ENCODE measurements around the gene CEMIP.
"Not testable (repeated sequence)": the region's sequence is repeated elsewhere in the genome, so short reads cannot be mapped to it uniquely, and the experiment has no call there.

The CEMIP gene

GRCh38 chr15:80758130-80758745, 20.9 kb upstream of the CEMIP start:
- no peak for DNase-seq

DNA sequence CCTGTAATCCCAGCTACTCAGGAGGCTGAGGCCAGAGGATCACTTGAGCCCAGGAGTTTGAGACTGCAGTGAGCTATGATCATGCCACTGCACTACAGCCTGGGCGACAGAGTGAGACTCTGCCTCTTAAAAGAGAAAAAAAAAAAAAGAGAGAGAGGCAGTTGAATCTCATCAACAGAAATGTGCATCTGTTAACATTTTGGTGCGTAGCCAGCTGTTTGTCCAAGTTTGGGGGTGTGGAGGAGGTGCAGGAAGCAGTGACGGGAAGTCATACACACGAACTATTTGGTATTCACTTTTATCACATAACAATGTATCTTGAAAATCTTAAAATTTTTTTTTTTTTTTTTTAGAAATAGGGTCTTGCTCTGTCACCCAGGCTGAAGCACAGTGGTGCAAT, 18.2 kb upstream of the CEMIP start:
- DNase-seq = no peak

DNA sequence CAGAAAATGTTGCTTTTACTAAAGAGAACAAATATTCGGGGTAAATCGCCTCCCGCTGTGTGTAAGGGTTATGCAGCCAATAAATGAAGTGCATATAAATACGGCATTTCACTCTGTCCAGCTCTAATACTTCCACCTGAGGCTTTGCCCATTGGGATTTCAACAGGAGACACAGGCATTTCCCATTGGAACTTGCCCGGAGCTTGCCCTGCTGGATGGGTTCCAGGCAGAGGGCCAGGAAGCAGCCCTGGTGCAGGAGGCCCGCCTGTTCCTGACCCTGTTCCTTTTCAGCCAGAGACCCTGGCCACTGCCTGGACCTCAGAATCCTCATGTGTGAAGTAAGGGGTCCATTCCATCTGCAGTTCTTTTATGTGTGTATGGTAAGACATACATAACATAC, 17.4 kb upstream of the CEMIP start:
- no peak for DNase-seq

DNA sequence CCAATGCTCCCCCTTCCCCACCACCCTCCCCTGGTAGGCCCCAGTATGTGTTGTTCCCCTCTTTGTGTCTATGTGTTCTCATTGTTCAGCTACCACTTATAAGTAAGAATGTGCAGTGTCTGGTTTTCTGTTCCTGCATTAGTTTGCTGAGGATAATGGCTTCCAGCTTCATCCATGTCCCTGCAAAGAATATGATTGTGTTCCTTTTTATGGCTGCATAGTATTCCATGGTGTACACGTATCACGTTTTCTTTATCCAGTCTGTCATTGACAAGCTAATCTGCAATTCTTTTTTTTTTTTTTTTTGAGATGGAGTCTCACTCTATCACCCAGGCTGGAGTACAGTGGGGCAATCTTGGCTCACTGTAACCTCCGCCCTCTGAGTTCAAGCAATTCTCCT, 15.9 kb upstream of the CEMIP start:
- not testable (repeated sequence) for DNase-seq

DNA sequence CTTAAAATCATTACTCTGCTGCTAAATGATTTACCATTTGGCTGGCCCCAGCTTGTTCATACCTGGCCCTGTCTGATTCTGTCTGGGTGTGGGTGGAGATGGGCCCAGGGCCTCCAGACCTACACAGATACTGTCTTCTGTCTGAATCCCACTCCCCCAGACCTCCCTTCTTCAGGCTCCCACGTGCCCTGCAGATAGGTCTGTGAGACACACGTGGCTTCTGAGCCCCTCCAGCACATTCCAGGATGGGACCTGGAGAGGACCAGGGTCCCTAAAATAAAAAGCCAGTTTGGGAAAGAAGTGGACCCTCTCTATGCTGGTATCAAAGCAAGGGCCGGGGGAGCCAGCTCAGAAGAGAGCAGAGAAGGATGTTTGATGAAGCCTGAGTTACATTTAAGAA, 14.6 kb upstream of the CEMIP start:
- DNase-seq = no peak

- no peak for DNase-seq
Observed at GRCh38 chr15:80766275-80766674, 12.9 kb upstream of the CEMIP start.

DNA sequence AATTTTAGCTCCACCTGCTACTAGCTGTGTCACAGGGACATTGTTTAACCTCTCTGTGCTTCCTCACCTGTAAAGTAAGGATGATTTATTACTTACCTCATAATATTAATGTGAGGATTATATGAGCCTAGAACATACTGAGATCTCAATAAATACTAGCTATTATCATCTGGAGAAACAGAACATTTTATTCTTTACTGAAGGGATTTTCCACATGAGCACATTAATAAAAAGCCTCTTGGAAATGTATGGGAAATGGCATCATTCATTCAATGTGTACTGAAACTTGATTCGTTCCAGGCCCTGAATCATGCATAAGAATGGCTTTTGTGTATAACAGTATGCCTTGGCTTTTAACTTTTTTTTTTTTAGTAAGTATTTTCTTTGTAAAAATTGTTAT, 11.0 kb upstream of the CEMIP start:
- DNase-seq = no peak

GRCh38 chr15:80769153-80769828, 9.9 kb upstream of the CEMIP start:
- DNase-seq = no peak

DNA sequence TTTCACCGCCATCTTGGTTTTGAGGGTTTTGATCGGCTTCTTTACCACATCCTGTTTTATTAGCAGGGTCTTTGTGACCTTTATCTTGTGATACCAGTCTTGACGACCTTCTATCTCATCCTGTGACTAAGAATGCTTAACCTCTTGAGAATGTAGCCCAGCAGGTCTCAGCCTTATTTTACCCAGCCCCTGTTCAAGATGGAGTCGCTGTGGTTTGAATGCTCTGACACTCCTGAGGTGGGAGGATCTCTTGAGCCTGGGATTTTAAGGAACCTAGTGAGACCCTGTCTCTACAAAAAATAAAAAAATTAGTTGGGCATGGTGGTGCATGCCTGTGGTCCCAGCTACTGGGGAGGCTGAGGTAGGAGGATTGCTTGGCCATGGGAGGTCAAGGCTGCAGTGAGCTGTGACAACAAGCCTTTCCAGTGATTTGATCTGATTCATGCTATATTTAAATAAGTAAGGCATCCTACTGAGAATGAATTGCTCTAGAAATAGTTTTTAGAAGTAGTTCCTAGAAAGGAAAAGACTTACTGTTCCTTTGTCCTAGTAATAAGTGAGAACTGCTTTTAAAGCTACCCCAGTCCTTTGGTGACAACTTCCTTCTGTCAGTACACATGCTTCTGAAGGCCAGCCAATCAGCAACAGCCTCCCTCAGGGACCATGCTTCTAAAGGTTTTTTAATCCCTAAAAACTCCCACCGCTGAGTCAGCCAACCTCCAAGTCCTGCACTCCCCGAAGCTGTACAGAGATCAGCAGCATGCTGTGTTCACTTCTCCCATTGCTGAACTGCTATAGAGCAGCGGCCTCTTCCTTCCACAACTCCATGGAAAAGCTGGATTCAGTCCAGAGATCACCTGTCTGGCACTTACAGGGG, 9.1 kb upstream of the CEMIP start:
- no peak for DNase-seq

DNA sequence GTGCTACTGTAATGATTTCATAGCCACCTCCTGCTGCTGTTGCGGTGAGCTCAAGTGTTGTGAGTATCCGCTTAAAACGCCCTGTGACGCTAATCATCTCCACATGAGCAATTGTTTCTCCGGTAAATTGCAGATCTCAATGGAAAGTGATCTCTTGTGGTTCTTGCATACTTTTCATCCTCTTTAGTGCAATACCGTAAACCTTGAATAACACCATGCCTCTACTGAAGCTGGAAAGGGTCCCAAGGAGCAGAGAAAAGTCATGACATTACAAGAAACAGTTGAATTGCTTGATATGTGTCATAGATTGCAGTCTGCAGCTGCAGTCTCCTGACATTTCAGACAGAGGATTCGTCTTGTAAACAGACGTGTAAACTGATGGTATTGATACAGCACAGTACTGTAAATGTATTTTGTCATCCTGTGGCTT, 6.0 kb upstream of the CEMIP start:
- DNase-seq = no peak

GRCh38 chr15:80773792-80774352, 5.3 kb upstream of the CEMIP start:
- no peak for DNase-seq

DNA sequence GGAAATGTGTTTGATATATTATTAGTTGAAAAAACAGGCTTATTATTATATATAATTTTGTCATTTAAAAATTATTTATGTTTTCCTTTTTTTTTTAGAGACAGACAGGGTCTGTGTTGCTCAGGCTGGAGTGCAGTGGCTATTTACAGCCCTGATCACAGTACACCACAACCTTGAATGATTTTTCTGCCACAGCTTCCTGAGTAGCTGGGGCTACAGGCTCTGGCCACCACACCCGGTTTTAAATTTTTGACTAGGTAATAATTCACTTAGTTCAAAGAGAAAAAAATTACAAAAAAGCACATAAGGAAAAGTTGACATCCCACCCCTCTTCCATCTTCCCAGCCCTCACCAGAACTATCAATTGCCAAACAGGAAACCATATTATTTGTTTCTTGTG, 4.7 kb upstream of the CEMIP start:
- no peak for DNase-seq

- no peak for DNase-seq
Observed at GRCh38 chr15:80775338-80775737, 3.8 kb upstream of the CEMIP start.

- peak; percentile 53 for DNase-seq
Observed at GRCh38 chr15:80776420-80777045, 2.6 kb upstream of the CEMIP start.

DNA sequence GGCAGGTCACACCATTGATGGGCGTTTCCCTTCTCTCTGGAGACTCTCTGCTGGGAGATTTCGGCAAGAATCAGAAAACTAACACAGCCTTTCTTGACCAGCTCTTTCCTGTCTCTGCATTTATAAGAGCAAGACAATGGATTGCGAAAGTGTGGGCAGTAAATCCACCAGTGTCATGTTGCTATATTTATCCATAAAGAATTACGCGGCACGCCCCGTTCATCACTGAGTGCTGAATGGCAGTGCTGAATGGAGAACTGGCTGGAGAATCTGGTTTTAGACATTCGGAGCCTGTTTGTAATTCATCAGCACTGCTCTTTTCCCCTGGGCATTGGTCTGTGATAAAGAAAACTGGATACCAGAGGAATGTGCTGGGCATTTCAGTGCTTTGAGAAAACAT, 2.0 kb upstream of the CEMIP start:
- DNase-seq = no peak

DNA sequence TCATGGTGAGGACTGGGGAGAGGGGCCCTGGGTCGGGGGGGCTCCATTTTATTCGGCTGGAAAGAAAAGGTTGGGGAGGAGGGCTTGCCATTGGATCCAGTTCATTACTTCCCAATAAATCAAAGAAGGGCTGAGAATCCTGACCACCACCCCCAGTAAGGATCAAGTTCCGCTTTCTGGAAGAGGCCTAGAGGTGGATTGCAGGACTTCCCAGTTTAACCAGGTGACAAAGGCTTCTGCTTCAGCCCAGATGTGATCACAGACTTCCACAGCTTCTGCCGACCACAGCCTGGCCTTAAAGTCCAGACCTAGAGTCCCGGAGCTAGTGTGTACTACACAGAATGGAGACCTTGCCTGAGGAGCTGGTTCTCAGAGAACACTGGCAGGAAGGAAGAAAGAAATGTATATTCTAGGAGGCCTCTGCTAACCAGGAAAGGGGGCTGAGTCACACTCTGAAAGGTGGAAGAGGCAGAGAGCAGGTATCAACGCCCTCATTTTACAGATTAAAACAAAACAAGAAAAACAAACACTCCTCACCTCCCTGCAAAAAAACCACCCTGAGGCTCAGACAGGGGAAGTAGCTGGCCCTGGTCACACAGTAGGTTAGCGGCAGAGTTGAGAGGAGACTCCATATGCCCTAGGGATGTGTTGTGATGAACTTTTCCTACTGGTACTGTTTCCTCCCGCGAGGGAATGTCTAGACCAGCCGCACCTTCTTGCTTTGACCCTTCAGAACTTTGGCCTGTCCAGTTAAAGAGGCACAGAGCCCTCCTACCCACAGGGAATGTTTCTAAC, 1.1 kb upstream of the CEMIP start:
- no peak for DNase-seq

DNA sequence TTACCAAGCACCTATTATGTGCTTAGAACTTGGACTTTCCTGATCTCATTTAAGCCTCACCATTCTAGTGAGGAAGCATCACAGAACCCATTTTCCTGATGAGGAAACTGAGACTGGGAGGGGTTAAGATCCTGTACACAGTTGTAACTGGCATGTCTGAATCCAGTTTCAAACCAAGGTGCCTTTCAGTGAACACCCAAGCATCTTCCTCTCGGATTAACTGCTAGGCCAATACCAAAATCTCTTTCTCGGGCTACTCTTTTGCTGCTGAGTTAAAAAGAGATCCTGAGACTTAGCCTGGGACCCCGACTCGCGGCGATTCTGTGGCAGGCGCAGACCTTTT, 578 bp upstream of the CEMIP start:
- no peak for DNase-seq

DNA sequence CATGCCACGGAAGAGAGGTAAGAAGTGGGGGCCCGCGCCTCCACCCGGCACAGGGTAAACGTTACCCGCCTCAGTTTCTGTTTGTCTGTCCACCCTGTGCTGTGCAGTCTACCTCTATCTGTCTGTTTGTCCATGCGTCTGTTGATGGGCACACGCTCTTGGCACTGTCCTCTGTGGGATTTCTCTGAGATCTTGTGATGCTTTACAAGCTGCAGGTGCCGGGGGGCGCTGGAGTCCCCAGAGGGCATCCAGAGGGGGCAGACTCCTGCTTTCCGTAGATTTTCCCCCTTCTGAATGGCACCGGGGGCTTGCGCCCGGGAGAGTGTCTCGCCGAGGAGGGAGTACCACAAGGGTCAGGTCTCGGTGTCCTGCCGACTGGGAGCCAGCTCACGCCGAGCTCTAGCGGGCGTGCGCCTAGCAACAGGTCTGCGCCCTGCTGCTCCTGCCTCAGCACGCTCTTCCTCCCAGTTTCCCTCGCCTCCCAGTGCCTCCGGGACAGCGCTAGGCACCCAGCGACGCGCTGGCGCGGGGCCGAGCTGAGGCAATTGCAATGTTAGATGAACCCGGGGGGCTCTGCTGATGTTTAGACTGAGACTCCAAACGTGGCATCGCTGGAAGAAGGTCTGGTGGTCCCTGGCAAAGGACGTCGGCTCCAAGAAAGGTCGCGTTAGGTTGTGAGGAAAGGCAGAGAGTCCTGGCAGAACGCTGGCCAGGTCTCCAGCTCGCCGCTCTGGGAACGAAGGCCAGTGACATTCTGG, 667 bp downstream of the CEMIP start:
- DNase-seq = no peak

DNA sequence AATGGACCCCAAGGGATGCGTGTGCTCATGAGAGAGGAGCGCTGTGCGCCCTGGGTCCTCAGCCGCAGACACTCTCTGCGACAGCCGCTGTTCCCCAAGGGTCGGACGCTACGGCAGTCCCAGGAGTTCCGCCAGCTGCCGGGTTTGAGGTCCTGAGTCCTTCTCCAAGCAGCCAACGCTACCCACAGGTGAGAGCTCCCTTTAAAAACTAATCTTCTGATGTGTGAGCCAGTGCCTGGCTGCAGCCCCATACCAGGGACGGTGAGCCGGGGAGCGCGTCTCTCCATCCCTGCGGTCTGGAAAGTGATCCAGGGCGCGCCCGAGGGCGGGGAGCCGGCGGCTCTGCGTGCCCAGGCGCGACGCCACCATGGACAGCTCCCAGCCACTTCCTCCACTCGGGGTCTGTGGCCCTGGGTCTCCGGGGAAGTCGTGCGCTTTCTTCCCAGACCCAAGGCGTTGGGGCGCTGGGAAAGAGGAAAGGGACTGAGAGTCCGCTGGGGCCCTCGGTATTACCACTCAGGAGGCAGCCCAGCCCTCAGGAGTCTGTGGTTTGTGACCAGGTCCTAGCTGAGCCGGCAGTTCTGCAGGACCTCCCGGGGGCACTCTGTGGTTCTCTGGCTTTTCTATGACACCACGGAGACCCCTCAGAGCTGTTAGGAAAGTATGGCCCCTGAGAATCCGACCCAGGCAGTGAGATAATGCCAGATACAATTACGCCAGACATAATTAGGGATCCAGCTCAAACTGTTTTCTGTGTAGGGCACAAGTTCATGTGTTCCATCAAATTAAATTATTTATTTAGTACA, 1.4 kb downstream of the CEMIP start:
- DNase-seq = peak; percentile 43

GRCh38 chr15:80783260-80783659, 4.1 kb downstream of the CEMIP start:
- no peak for DNase-seq

DNA sequence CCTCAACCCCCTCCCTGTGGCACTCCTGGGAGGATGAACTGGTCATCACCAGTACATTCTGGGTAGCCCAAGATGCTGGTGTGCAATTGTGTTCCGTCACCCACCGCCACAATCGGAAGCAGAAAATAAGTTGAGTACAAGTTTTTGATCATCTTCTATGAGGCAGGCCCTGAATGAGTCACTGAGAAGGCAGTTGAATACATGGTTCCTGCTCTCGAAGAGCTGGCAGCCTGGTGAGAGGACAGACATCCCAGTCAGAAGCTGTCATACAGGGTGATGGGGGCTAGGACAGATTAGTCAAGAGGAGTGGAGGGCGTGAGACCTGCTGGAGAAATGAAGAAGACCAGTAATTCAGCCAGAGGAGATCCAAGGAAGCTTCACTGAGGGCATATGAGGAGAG, 6.2 kb downstream of the CEMIP start:
- no peak for DNase-seq

Measured in stimulated activated CD4-positive, alpha-beta T cell treated with anti-CD3 and anti-CD28 coated beads, Interleukin-4, amount 100 ng/mL, for 1 hour (primary cell).